NCI-H1694 (cell line): ENCODE results near the gene VPS18.

ENCODE experiments used
- DNase-seq: peaks from one replicate; lab custom pipeline; 2025; lab: John Stamatoyannopoulos, UW

VPS18 gene

GRCh38 chr15:40937762-40938535 is 43.7 kb downstream of the VPS18 start:
- no peak for DNase-seq

GRCh38 chr15:40938536-40938870 is 44.3 kb downstream of the VPS18 start:
- DNase-seq: no peak

- no peak for DNase-seq
Measured at GRCh38 chr15:40940296-40940801, 46.1 kb downstream of the VPS18 start.

- DNase-seq: no peak
Measured at GRCh38 chr15:40941068-40941527, 46.8 kb downstream of the VPS18 start.

GRCh38 chr15:40941528-40942336 is 47.5 kb downstream of the VPS18 start:
- no peak for DNase-seq

- DNase-seq: no peak
Measured at GRCh38 chr15:40942337-40942854, 48.1 kb downstream of the VPS18 start.

- no peak for DNase-seq
Measured at GRCh38 chr15:40942878-40943277, 48.6 kb downstream of the VPS18 start.

- no peak for DNase-seq
Measured at GRCh38 chr15:40943764-40944365, 49.6 kb downstream of the VPS18 start.

- no peak for DNase-seq
Measured at GRCh38 chr15:40944510-40945296, 50.5 kb downstream of the VPS18 start.

GRCh38 chr15:40948706-40949473 is 54.6 kb downstream of the VPS18 start:
- no peak for DNase-seq

GRCh38 chr15:40949756-40950207 is 55.5 kb downstream of the VPS18 start:
- DNase-seq: no peak

- no peak for DNase-seq
Measured at GRCh38 chr15:40951764-40952163, 57.5 kb downstream of the VPS18 start.

GRCh38 chr15:40952301-40952900 is 58.2 kb downstream of the VPS18 start:
- no peak for DNase-seq

GRCh38 chr15:40952901-40953712 is 58.9 kb downstream of the VPS18 start, which contains the start of gene CHAC1:
Gene CHAC1 (plus strand): TSS chr15:40953471. CDS start chr15:40953584, 113 bp downstream.
- DNase-seq: peak; percentile 83
